8988T (cell line): ENCODE results near the gene PPARD.
A peak's percentile ranks its signal among the peaks of the same experiment; 100 is the strongest.
"Not testable (repeated sequence)": the region's sequence is repeated elsewhere in the genome, so short reads cannot be mapped to it uniquely, and the experiment has no call there.

Experiments used
- DNase-seq: peaks from one replicate; pipeline ENCODE4 v3.0.0; 2011

The PPARD gene

DNA sequence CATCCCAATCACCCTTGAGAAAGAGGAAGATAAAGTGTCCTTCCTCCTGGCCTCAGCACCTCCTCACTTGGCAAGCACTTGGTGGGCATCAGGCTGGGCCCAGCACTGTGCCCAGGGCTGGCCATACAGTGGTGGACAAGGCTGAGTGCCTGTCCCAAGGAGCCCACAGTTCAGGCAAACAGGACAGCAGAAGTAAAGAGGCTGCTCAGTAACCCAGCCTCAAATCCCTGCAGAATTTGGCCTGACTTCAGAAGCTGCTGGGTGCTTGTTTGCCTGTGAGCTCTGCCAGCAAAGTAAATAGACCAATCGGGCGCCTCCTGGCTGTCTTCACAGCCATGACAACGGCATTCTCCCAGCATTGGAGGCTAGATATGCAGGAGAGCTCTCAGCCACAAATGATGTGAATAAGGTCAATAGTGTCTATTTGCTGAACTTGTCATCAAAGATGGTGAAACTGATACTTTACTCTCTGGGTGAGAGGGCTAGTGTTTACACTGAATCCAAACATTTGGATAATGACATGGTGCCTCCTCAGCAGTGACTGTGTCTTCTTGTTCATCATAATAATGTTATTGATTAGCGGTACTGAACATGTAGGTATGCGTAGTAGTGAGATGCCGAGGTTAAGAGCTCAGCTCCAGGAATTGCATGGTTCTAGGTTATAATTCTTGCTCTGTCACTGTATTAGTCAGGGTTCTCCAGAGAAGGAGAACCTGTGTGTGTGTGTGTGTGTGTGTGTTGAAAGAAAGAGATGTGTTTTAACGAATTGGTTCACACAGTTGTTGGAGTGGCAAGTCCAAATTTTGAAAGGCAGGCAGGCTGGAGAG, 72.9 kb downstream of the PPARD start:
- DNase-seq: peak; percentile 57

- no peak for DNase-seq
Observed at GRCh38 chr6:35417979-35418661, 75.8 kb downstream of the PPARD start.

DNA sequence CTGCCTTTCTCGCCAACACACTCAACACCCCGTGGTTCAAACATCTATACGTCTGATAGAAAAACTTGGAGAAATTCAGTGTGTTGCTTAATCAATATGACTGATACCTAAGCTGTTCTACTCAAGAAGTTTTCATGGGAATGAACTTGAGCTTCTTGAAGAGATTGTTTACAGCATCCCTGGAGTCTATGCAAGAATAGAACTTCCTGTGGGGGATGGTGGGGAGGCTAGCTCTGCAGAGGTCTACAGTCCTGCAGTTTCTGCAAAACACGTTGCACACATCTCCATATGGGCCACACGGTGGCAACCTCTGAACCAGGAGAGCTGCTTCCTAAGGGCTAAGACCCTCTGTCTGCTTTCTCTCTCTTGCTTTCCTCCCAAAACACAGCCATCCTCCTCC, 77.1 kb downstream of the PPARD start:
- no peak for DNase-seq

GRCh38 chr6:35419961-35420360, 77.6 kb downstream of the PPARD start:
- DNase-seq: no peak

- peak; percentile 64 for DNase-seq
Observed at GRCh38 chr6:35425284-35425683, 82.9 kb downstream of the PPARD start.

- no peak for DNase-seq
Observed at GRCh38 chr6:35426074-35426473, 83.7 kb downstream of the PPARD start.

- DNase-seq: no peak
Observed at GRCh38 chr6:35427435-35427834, 85.1 kb downstream of the PPARD start.

GRCh38 chr6:35427851-35428321, 85.5 kb downstream of the PPARD start:
- DNase-seq: no peak

DNA sequence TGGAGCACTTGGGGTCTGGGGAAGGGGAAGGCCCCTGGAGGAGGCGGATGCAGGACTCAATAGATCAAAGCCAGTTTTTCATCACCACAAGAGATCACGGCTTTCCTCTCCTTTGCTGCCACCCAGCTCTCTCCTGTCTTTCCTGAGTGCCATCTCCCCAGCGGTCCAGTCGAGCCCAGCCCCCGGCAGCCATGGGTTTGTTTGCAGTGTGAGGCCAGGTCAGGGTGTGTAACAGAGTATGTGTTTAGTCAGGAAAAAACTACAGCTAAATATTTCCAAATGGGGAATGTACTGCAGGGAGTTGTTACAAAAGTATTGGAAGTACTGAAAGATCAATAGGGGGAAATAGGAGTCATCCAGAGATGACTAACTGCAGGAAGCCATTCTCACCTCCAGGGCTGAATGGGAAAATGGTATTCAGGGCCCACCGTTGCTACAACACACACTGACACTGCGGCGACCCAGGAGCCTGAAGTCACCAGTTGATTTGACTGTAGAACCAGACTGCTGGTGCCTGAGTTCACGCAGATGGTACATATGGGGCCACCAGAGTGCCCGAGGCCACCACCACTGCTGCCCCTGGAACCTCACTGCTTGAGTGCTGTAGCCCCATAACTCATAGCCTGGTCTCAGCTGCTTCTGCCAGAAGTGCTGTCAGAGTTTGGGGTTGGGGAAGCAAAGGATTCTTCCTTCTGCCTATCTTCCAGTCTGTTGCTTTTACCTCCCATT, 86.2 kb downstream of the PPARD start:
- no peak for DNase-seq

GRCh38 chr6:35429463-35429862, 87.1 kb downstream of the PPARD start:
- DNase-seq: no peak

DNA sequence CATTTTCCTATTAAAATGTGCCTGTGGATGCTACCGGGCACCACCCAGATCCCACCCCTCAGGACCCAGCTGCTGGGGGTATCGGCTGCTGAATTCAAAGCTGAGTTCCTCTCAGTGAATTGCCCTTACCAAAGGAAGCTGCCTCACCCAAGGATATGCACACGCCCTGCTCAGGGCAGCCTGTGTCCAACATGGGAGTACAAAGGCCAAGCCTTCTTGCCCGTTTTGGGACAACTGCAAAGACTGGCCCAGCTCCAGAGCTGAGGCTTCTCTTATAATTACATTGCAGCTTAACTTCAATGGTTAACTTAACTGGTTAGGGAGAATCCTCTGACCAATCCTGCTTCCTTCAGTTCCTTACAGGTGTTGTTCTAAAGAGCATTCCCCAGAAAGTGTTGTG, 89.9 kb downstream of the PPARD start:
- DNase-seq: no peak

- DNase-seq: not testable (repeated sequence)
Observed at GRCh38 chr6:35432702-35433101, 90.3 kb downstream of the PPARD start.

GRCh38 chr6:35435074-35435837, 92.9 kb downstream of the PPARD start:
- DNase-seq: no peak

DNA sequence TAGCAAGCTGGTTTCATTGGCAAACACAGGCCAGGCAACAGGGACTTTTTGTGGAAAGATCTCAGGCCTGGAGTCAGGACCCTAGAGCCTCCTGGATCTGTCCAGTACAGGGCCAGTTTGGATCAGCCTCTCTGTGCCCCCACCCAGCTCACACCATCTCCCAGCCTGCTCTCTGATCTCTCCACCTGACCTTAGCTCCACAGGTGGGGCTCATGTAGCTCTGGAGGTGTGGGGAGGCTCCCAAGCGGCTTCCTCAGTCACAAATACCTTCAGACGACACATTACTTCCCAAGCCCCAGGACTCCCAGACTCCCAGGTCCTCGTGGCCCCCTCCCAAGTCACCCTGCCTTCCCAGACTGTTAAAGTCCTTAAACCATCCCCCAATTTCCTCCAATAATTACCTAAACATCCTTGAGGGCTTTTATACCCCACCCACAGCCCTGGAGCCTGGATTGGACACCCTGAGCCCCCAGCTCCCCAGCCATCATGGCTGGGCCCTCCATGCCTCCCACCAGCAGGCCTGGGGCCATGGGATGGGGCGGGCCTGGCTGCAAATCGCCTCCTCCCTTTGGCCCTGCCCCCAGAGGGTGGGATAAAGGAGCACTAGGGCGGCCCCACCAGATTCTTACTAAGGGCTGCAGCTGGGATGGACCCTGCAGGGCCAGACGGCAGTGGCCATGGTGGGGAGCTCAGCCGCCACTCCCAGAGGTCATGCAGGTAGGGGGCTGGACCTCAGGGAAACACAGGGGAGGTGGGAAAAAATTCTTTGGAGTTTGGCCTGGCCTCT, 93.9 kb downstream of the PPARD start:
- no peak for DNase-seq

GRCh38 chr6:35438378-35439065, 96.2 kb downstream of the PPARD start:
- DNase-seq: not testable (repeated sequence)

- no peak for DNase-seq
Observed at GRCh38 chr6:35439308-35439707, 97.0 kb downstream of the PPARD start.

DNA sequence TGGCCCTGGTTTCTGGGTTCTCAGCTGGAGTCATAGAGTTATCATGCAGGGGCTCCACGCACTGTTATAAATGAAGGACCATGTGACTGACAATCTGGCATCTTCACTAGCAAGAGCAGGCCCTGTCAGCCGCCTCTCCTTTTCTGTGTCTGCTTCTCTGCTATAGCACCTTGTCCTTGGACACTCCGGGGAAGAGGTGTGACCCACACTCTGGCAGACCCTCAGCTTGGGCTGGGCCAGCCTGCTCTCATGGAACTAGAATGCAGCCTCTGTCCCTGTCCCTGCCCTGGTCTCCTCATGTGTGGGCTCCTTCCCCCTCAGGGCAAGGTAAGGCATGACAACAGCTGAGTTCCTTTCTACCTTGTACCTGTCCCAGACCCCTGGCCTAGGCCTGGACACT, 98.8 kb downstream of the PPARD start:
- DNase-seq: no peak

DNA sequence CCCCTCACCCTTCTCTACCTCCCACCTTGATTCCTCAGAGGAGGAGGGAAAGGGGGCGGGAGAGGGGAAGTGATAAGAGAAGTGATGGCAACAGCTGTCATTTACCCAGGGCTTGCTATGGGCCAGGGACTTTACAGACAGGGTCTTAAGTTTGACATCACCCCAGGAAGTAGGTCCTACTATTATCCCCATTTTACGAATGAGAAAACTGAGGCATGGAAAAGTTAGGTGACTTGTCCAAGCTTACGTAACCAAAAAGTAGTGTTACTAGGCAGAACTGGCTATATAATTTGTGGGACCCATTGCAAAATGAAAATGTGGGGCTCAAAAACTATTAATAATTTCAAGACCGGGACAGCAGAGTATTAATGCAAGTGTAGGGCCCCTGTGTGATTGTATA, 99.3 kb downstream of the PPARD start:
- no peak for DNase-seq

GRCh38 chr6:35442693-35443092, 100.3 kb downstream of the PPARD start:
- DNase-seq: no peak

- DNase-seq: no peak
Observed at GRCh38 chr6:35443341-35444030, 101.1 kb downstream of the PPARD start.

DNA sequence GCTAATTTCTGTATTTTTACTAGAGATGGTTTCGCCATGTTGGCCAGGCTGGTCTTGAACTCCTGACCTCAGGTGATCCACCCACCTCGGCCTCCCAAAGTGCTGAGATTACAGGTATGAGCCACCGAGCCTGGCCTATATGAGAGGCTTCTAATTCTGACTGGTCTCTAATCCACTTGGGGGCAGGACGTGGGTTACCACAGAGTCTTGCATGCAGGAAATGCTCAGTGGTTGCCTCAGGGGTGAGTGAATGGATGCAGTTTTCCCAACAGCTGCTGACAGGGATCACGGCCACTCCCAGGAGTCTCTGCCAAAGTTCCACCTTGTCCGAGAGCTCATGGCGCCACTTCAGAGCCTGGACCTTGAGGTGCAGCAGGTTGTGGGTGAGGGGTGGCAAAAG, 103.3 kb downstream of the PPARD start:
- no peak for DNase-seq
